Fibroblast of mammary gland (primary cell): ENCODE measurements around the gene RPS15.

ENCODE experiments used
- DNase-seq: peaks from one replicate; pipeline ENCODE4 v3.0.0-alpha.2; 2010; ENCODE audit warnings: low read depth
- H3K4me3 ChIP-seq: 2 replicates; pipeline ENCODE4 v1.5.1; 2011; ENCODE audit warnings: low read depth, mild to moderate bottlenecking, low read length, moderate library complexity; ENCODE audit not compliant: control insufficient read depth
- TF ChIP-seq, protein P1 (sequence below): conservative IDR thresholded peaks from 2 replicates; pipeline ENCODE4 v1.5.1; 2011; ENCODE audit warnings: low read depth, low read length, inconsistent platforms; ENCODE audit not compliant: control insufficient read depth, insufficient read depth

Gene RPS15

DNA sequence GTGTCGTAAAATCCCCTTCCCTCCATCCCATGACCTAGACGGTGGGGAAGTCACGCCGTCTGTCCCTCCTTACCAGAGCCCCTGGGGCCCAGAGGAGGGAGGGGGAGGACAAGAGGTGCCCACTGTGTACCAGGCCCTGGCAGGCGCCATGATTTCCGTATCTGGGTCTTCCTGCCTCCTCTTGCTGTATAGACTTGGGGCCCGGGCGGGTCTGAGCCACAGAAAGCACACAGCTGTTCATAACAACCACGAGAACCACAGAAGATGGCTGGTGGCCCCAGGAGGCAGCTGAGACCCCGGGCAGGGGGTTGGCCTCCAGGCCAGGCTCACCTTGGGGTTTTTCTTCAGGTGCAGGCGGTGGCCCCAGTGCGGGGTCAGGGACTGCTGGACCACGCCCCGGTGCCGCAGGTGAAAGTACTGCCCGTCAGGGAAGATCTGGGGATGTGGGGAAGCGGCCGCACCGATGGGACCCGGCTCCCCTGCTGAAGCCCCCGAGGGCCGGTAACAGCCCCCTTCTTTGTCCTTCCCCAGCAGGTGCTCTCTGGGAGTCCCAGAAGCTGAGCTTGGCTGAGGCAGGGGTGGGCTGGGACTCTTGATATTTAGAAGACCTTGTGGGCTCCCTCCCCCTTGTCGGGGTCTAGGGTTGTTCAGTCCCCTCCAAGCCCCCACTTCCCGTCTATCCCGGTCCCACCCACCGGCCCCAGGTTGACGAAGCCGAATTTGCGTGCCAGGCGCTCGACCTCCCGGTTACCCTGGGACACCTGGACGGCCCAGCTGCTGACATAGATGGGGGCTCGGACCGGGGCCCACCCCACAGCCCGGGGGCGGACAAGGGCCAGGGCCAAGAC, 51.5 kb downstream of the RPS15 start:
- no peak for DNase-seq
- TF ChIP-seq, protein P1, sequence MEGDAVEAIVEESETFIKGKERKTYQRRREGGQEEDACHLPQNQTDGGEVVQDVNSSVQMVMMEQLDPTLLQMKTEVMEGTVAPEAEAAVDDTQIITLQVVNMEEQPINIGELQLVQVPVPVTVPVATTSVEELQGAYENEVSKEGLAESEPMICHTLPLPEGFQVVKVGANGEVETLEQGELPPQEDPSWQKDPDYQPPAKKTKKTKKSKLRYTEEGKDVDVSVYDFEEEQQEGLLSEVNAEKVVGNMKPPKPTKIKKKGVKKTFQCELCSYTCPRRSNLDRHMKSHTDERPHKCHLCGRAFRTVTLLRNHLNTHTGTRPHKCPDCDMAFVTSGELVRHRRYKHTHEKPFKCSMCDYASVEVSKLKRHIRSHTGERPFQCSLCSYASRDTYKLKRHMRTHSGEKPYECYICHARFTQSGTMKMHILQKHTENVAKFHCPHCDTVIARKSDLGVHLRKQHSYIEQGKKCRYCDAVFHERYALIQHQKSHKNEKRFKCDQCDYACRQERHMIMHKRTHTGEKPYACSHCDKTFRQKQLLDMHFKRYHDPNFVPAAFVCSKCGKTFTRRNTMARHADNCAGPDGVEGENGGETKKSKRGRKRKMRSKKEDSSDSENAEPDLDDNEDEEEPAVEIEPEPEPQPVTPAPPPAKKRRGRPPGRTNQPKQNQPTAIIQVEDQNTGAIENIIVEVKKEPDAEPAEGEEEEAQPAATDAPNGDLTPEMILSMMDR, result no peak
- peak overlapping the region; percentile 63 for H3K4me3 ChIP-seq
